Jurkat, Clone E6-1 (cell line): ENCODE measurements around the gene PMP22. TPM values are rescaled to one million over a fixed set of nuclear protein-coding genes. Genes with fewer than 3 reads are reported as not detected.

Source experiments
- DNase-seq: peaks from one replicate; pipeline ENCODE4 v3.0.0-alpha.2; 2011; ENCODE audit warnings: low read depth, low spot score
- H3K4me3 ChIP-seq: 2 replicates; pipeline ENCODE4 v1.5.1; 2011; ENCODE audit warnings: mild to moderate bottlenecking, low read length, control low read depth, moderate library complexity
- polyA plus RNA-seq: library from polyadenylated mRNA; unstranded; fragments of >200 nt; gene quantifications from one replicate; pipeline ENCODE4 v1.2.1, GENCODE V29; 2012; ENCODE audit warnings: missing spikeins; ENCODE audit not compliant: insufficient read length, insufficient read depth

PMP22 gene
- polyA plus RNA-seq = 14.3 TPM

- H3K4me3 ChIP-seq = no peak within 1 kb of the TSS
- DNase-seq = no peak
Measured at GRCh38 chr17:15265131-15265530, at the start of gene PMP22. PMP22 (minus strand) TSS chr17:15265326; CDS start chr17:15260727, 4,599 bp downstream.

- no peak for DNase-seq
- H3K4me3 ChIP-seq = no peak overlapping the region
Measured at GRCh38 chr17:15311996-15312395, 46.9 kb upstream of the PMP22 start.

GRCh38 chr17:15309793-15310192 lies 44.7 kb upstream of the PMP22 start:
- no peak overlapping the region for H3K4me3 ChIP-seq
- DNase-seq = no peak

GRCh38 chr17:15309236-15309635 lies 44.1 kb upstream of the PMP22 start:
- no peak overlapping the region for H3K4me3 ChIP-seq
- DNase-seq = no peak

- H3K4me3 ChIP-seq = no peak overlapping the region
- no peak for DNase-seq
Measured at GRCh38 chr17:15308758-15309157, 43.6 kb upstream of the PMP22 start.

GRCh38 chr17:15307710-15308111 lies 42.6 kb upstream of the PMP22 start:
- no peak overlapping the region for H3K4me3 ChIP-seq
- DNase-seq = no peak

- DNase-seq = no peak
- no peak overlapping the region for H3K4me3 ChIP-seq
Measured at GRCh38 chr17:15303851-15304250, 38.7 kb upstream of the PMP22 start.

- no peak for DNase-seq
- H3K4me3 ChIP-seq = no peak overlapping the region
Measured at GRCh38 chr17:15303268-15303667, 38.1 kb upstream of the PMP22 start.

GRCh38 chr17:15301845-15302244 lies 36.7 kb upstream of the PMP22 start:
- H3K4me3 ChIP-seq = no peak overlapping the region
- DNase-seq = no peak

GRCh38 chr17:15298176-15298575 lies 33.0 kb upstream of the PMP22 start:
- no peak overlapping the region for H3K4me3 ChIP-seq
- DNase-seq = no peak

- DNase-seq = no peak
Measured at GRCh38 chr17:15293558-15293957, 28.4 kb upstream of the PMP22 start.

GRCh38 chr17:15291674-15292361 lies 26.7 kb upstream of the PMP22 start:
- DNase-seq = no peak
- no peak overlapping the region for H3K4me3 ChIP-seq

More at GRCh38 chr17:15293558-15293957, 28.4 kb upstream of the PMP22 start:
- no peak overlapping the region for H3K4me3 ChIP-seq

GRCh38 chr17:15290605-15291004 lies 25.5 kb upstream of the PMP22 start:
- DNase-seq = no peak
- no peak overlapping the region for H3K4me3 ChIP-seq

GRCh38 chr17:15289285-15290183 lies 24.4 kb upstream of the PMP22 start:
- no peak overlapping the region for H3K4me3 ChIP-seq
- no peak for DNase-seq

GRCh38 chr17:15288859-15289258 lies 23.7 kb upstream of the PMP22 start:
- H3K4me3 ChIP-seq = no peak overlapping the region

GRCh38 chr17:15287538-15288267 lies 22.6 kb upstream of the PMP22 start:
- DNase-seq = no peak
- no peak overlapping the region for H3K4me3 ChIP-seq

More at GRCh38 chr17:15288859-15289258, 23.7 kb upstream of the PMP22 start:
- no peak for DNase-seq

- no peak for DNase-seq
- no peak overlapping the region for H3K4me3 ChIP-seq
Measured at GRCh38 chr17:15285466-15285865, 20.3 kb upstream of the PMP22 start.

- no peak overlapping the region for H3K4me3 ChIP-seq
Measured at GRCh38 chr17:15284537-15284936, 19.4 kb upstream of the PMP22 start.

GRCh38 chr17:15284107-15284506 lies 19.0 kb upstream of the PMP22 start:
- DNase-seq = no peak
- H3K4me3 ChIP-seq = no peak overlapping the region

More at GRCh38 chr17:15284537-15284936, 19.4 kb upstream of the PMP22 start:
- no peak for DNase-seq

GRCh38 chr17:15281909-15282308 lies 16.8 kb upstream of the PMP22 start:
- no peak for DNase-seq
- no peak overlapping the region for H3K4me3 ChIP-seq
